ENCODE data around the gene ZNF732. TPM values are rescaled to one million over a fixed set of nuclear protein-coding genes. Genes with fewer than 3 reads are reported as not detected.
"Not testable (repeated sequence)": the region's sequence is repeated elsewhere in the genome, so short reads cannot be mapped to it uniquely, and the experiment has no call there.

The ZNF732 gene
- total and polyA plus RNA-seq, 2 of the 8 experiments (the other 6 are each of a cell fraction or from before 2014, with no cell fraction given), result 1.9 to 35.7 TPM

GRCh38 chr4:259240-259639 is 46.0 kb downstream of the ZNF732 start:
- H2AK5ac ChIP-seq (ENCODE audit: low read depth, low read length); H3K23ac ChIP-seq (ENCODE audit: insufficient read length); H3K4ac ChIP-seq (replicated peaks; ENCODE audit: insufficient read length, low read depth, low read length); H2BK15ac ChIP-seq (ENCODE audit: low read length); H3K79me1 ChIP-seq (ENCODE audit: low read depth, low read length); H3K23me2 ChIP-seq (ENCODE audit: low read depth, low read length); H3K14ac ChIP-seq (ENCODE audit: insufficient read length); H3K4me3 ChIP-seq (ENCODE audit: extremely low read depth in 1 of 4, insufficient read depth in 2 of 4, low read depth in 3 of 4, low read length in 4 of 4); FAIRE-seq; H4K5ac ChIP-seq (ENCODE audit: insufficient read length, low read depth, low read length); H2BK20ac ChIP-seq (ENCODE audit: low read length); H3K27ac ChIP-seq (ENCODE audit: low read depth, low read length); H3K4me1 ChIP-seq (replicated peaks in 1 of 4; ENCODE audit: control insufficient read depth in 3 of 4, insufficient read depth in 4 of 4, low read length in 3 of 4); H3K79me2 ChIP-seq (ENCODE audit: control insufficient read depth in 1 of 2, insufficient read depth in 2 of 2, low read length in 2 of 2); H4K20me1 ChIP-seq (replicated peaks in 1 of 2; ENCODE audit: control insufficient read depth in 1 of 2, insufficient read depth in 2 of 2, low read length in 2 of 2); H3K9ac ChIP-seq (replicated peaks in 1 of 4; ENCODE audit: extremely low read depth in 1 of 4, low read depth in 3 of 4, low read length in 3 of 4); H3K18ac ChIP-seq (ENCODE audit: extremely low read depth, low read length); H4K91ac ChIP-seq (replicated peaks; ENCODE audit: insufficient read length, low read length); H2BK12ac ChIP-seq (ENCODE audit: low read depth, low read length); H3K56ac ChIP-seq (replicated peaks; ENCODE audit: insufficient read length, low read depth, low read length); H3K4me2 ChIP-seq (ENCODE audit: insufficient read depth in 1 of 2, low read depth in 2 of 2, low read length in 2 of 2); H2AFZ ChIP-seq (ENCODE audit: low read length); H3K27me3 ChIP-seq (replicated peaks in 1 of 4; ENCODE audit: control insufficient read depth in 3 of 4, extremely low read depth in 1 of 4, insufficient read depth in 3 of 4, low read length in 3 of 4); H4K8ac ChIP-seq (ENCODE audit: extremely low read depth, insufficient read depth, low read length); H2BK5ac ChIP-seq (ENCODE audit: low read depth, low read length); H2BK120ac ChIP-seq (replicated peaks; ENCODE audit: low read depth, low read length): not testable (repeated sequence)
- ChIA-PET CTCF (ENCODE audit: partially characterized antibody) (interaction anchor here (1.3 to 3.0 kb wide), 3 partner anchors 37 to 127 kb away, joined by 4 to 14 read pairs (median 4); no protein-coding TSS in a partner anchor), POLR2A (ENCODE audit: partially characterized antibody) (interaction anchor here (0.8 to 0.9 kb wide), 2 partner anchors 22 to 46 kb away, joined by 3 read pairs; partner anchors contain the start of gene ZNF732)
- peak in 1 of 2 experiments; percentile 77 for DNase-seq (ENCODE audit: low read depth in 1 of 2, low spot score in 2 of 2)
- peaks cover 2 to 72% (median 25%) of the 10 kb centered on the region in 4 experiments; a peak in 6 of 8 replicates for H3K36me3 ChIP-seq (ENCODE audit: control insufficient read depth in 2 of 4, insufficient read depth in 4 of 4, low read length in 3 of 4)
- whole genome bisulfite sequencing, 2 experiments (ENCODE audit: extremely low coverage in 1 of 2, insufficient coverage in 1 of 2, insufficient read length in 1 of 2, insufficient replicate concordance in 2 of 2, low coverage in 1 of 2, low lambda C conversion rate in 2 of 2, missing lambda C conversion rate in 1 of 2), result 89% methylated on average over 11 of the region's 11 CpGs; no CpG with 5 or more reads in 1 of the 2 experiments
- TF ChIP-seq CTCF (IDR thresholded peaks at IDR 0.05; ENCODE audit: control extremely low read depth in 1 of 3, insufficient read depth in 1 of 3, low read depth in 1 of 3, low read length in 3 of 3) (peak; percentile 36 to 40 (median 37); a peak in 3 of 4 replicates), RAD21 (IDR thresholded peaks at IDR 0.05 in 1 of 2, conservative IDR thresholded peaks at IDR 0.05 in 1 of 2; ENCODE audit: low read depth in 2 of 2, low read length in 2 of 2) (peak; percentile 53 to 56)
- H3K9me3 ChIP-seq (ENCODE audit: insufficient read depth in 2 of 2, low read depth in 1 of 2, low read length in 1 of 2), result peaks cover 59 to 64% of the 10 kb centered on the region in 2 experiments

Data from H1 (cell line).